Immature natural killer cell (primary cell): Measurements from ENCODE around the gene SAMD14. TPM values are rescaled to one million over a fixed set of nuclear protein-coding genes. Genes with fewer than 3 reads are reported as not detected.

Experiments used
- DNase-seq, 3 donors: peaks; one replicate each; pipeline ENCODE4 v3.0.0; 2022; ENCODE audit warnings: mixed read lengths in 1 of 3
- H3K27ac Mint-ChIP-seq, 6 donors: one replicate each; pipeline ENCODE4 v1.8.0; 2020; ENCODE audit warnings: mixed read lengths in 6 of 6, mild to moderate bottlenecking in 5 of 6, inconsistent platforms in 4 of 6, moderate library complexity in 3 of 6
- H3K27me3 Mint-ChIP-seq, 3 donors: one replicate each; pipeline ENCODE4 v1.8.0; 2020 to 2021; ENCODE audit warnings: low read depth in 3 of 3, mild to moderate bottlenecking in 3 of 3, mixed read lengths in 3 of 3, moderate library complexity in 3 of 3, inconsistent platforms in 1 of 3
- H3K36me3 Mint-ChIP-seq, 3 donors: one replicate each; pipeline ENCODE4 v1.8.0; 2020; ENCODE audit warnings: mixed read lengths in 3 of 3, inconsistent platforms in 2 of 3, mild to moderate bottlenecking in 2 of 3
- H3K4me1 Mint-ChIP-seq, 2 donors: one replicate each; pipeline ENCODE4 v1.8.0; 2020; ENCODE audit warnings: inconsistent platforms in 2 of 2, mild to moderate bottlenecking in 2 of 2, mixed read lengths in 2 of 2, moderate library complexity in 1 of 2
- H3K4me3 Mint-ChIP-seq, 5 donors: one replicate each; pipeline ENCODE4 v1.8.0; 2020; ENCODE audit warnings: mild to moderate bottlenecking in 5 of 5, mixed read lengths in 5 of 5, inconsistent platforms in 3 of 5, moderate library complexity in 3 of 5
- H3K9me3 Mint-ChIP-seq, 6 donors: one replicate each; pipeline ENCODE4 v1.8.0; 2020; ENCODE audit warnings: mild to moderate bottlenecking in 6 of 6, mixed read lengths in 6 of 6, inconsistent platforms in 4 of 6, moderate library complexity in 3 of 6
- polyA plus RNA-seq, 3 donors: library from polyadenylated mRNA; unstranded; fragments of 300-500 nt; fragmentation: Illumina TruSeq; gene quantifications; one replicate each; pipeline ENCODE4 v1.2.3, GENCODE V29; 2021

SAMD14 gene
- polyA plus RNA-seq, 3 donors from 2014 or later, result 1.2 TPM; not detected in 2

- no peak overlapping the region for H3K27ac Mint-ChIP-seq
- no peak overlapping the region for H3K4me3 Mint-ChIP-seq
- peaks cover 5 to 13% of the 10 kb centered on the region in 2 donors for H3K4me1 Mint-ChIP-seq
- H3K36me3 Mint-ChIP-seq, result no peaks in the 10 kb centered on the region
- no peak for DNase-seq
- peaks cover 0 to 2% (median 0%) of the 10 kb centered on the region in 6 donors for H3K9me3 Mint-ChIP-seq
- H3K27me3 Mint-ChIP-seq, result peaks cover 15 to 23% (median 18%) of the 10 kb centered on the region in 3 donors
Measured at GRCh38 chr17:50114401-50114800, 15.6 kb downstream of the SAMD14 start.

GRCh38 chr17:50113624-50114320, 16.2 kb downstream of the SAMD14 start:
- Mint-ChIP-seq H3K36me3 (no peaks in the 10 kb centered on the region), H3K27ac (no peak overlapping the region), H3K27me3 (peaks cover 15 to 20% (median 18%) of the 10 kb centered on the region in 3 donors), H3K4me1 (peaks cover 5 to 13% of the 10 kb centered on the region in 2 donors), H3K9me3 (peaks cover 0 to 2% (median 0%) of the 10 kb centered on the region in 6 donors), H3K4me3 (no peak overlapping the region)
- DNase-seq, result no peak

- no peaks in the 10 kb centered on the region for H3K36me3 Mint-ChIP-seq
- peaks cover 0 to 2% (median 0%) of the 10 kb centered on the region in 6 donors for H3K9me3 Mint-ChIP-seq
- peaks cover 11 to 20% (median 12%) of the 10 kb centered on the region in 3 donors for H3K27me3 Mint-ChIP-seq
- H3K4me1 Mint-ChIP-seq, result peaks cover 5 to 13% of the 10 kb centered on the region in 2 donors
- no peak for DNase-seq
- no peak overlapping the region for H3K4me3 Mint-ChIP-seq
- no peak overlapping the region for H3K27ac Mint-ChIP-seq
Measured at GRCh38 chr17:50112694-50113093, 17.3 kb downstream of the SAMD14 start.

GRCh38 chr17:50111673-50112655, 18.0 kb downstream of the SAMD14 start:
- no peak overlapping the region for H3K27ac Mint-ChIP-seq
- DNase-seq, result no peak
- H3K27me3 Mint-ChIP-seq, result peaks cover 11 to 18% (median 11%) of the 10 kb centered on the region in 3 donors
- no peak overlapping the region for H3K4me3 Mint-ChIP-seq
- peaks cover 0 to 2% (median 0%) of the 10 kb centered on the region in 6 donors for H3K9me3 Mint-ChIP-seq
- H3K4me1 Mint-ChIP-seq, result peaks cover 5 to 11% of the 10 kb centered on the region in 2 donors
- H3K36me3 Mint-ChIP-seq, result peaks cover 0 to 4% (median 0%) of the 10 kb centered on the region in 3 donors

GRCh38 chr17:50110591-50111349, 19.2 kb downstream of the SAMD14 start:
- no peak overlapping the region for H3K4me3 Mint-ChIP-seq
- peaks cover 0 to 7% (median 4%) of the 10 kb centered on the region in 3 donors for H3K36me3 Mint-ChIP-seq
- peaks cover 4 to 8% (median 6%) of the 10 kb centered on the region in 3 donors for H3K27me3 Mint-ChIP-seq
- DNase-seq, result no peak
- peaks cover 0 to 2% (median 0%) of the 10 kb centered on the region in 6 donors for H3K9me3 Mint-ChIP-seq
- peaks cover 2 to 6% of the 10 kb centered on the region in 2 donors for H3K4me1 Mint-ChIP-seq
- no peak overlapping the region for H3K27ac Mint-ChIP-seq

- H3K9me3 Mint-ChIP-seq, result no peaks in the 10 kb centered on the region
- H3K4me3 Mint-ChIP-seq, result no peak overlapping the region
- DNase-seq, result no peak
- H3K27me3 Mint-ChIP-seq, result peaks cover 0 to under 1% (median under 1%) of the 10 kb centered on the region in 3 donors
- H3K36me3 Mint-ChIP-seq, result peaks cover 0 to 13% (median 12%) of the 10 kb centered on the region in 3 donors
- H3K4me1 Mint-ChIP-seq, result peaks cover 0 to 1% of the 10 kb centered on the region in 2 donors
- no peak overlapping the region for H3K27ac Mint-ChIP-seq
Measured at GRCh38 chr17:50109785-50110184, 20.2 kb downstream of the SAMD14 start.

GRCh38 chr17:50109207-50109606, 20.8 kb downstream of the SAMD14 start:
- DNase-seq, result no peak
- Mint-ChIP-seq H3K27me3 (no peaks in the 10 kb centered on the region), H3K4me3 (no peak overlapping the region), H3K27ac (no peak overlapping the region), H3K36me3 (peaks cover 0 to 13% (median 12%) of the 10 kb centered on the region in 3 donors), H3K9me3 (no peaks in the 10 kb centered on the region), H3K4me1 (no peaks in the 10 kb centered on the region)

GRCh38 chr17:50108556-50108955, 21.4 kb downstream of the SAMD14 start:
- H3K27ac Mint-ChIP-seq, result no peak overlapping the region

GRCh38 chr17:50107790-50108414, 22.1 kb downstream of the SAMD14 start:
- H3K27ac Mint-ChIP-seq, result no peak overlapping the region

More at GRCh38 chr17:50108556-50108955, 21.4 kb downstream of the SAMD14 start:
- Mint-ChIP-seq H3K9me3 (no peaks in the 10 kb centered on the region), H3K36me3 (peaks cover 0 to 13% (median 12%) of the 10 kb centered on the region in 3 donors), H3K27me3 (no peaks in the 10 kb centered on the region), H3K4me1 (no peaks in the 10 kb centered on the region), H3K4me3 (no peak overlapping the region)
- no peak for DNase-seq

GRCh38 chr17:50106393-50107131, 23.4 kb downstream of the SAMD14 start:
- H3K4me3 Mint-ChIP-seq, result no peak overlapping the region
- peaks cover 0 to 5% of the 10 kb centered on the region in 2 donors for H3K4me1 Mint-ChIP-seq
- no peaks in the 10 kb centered on the region for H3K27me3 Mint-ChIP-seq
- DNase-seq, result no peak
- peaks cover 0 to 13% (median 12%) of the 10 kb centered on the region in 3 donors for H3K36me3 Mint-ChIP-seq
- no peak overlapping the region for H3K27ac Mint-ChIP-seq
- H3K9me3 Mint-ChIP-seq, result no peaks in the 10 kb centered on the region

More at GRCh38 chr17:50107790-50108414, 22.1 kb downstream of the SAMD14 start:
- no peak overlapping the region for H3K4me3 Mint-ChIP-seq
- no peaks in the 10 kb centered on the region for H3K27me3 Mint-ChIP-seq
- peaks cover 0 to 13% (median 12%) of the 10 kb centered on the region in 3 donors for H3K36me3 Mint-ChIP-seq
- H3K4me1 Mint-ChIP-seq, result peaks cover 0 to 3% of the 10 kb centered on the region in 2 donors
- DNase-seq, result no peak
- no peaks in the 10 kb centered on the region for H3K9me3 Mint-ChIP-seq

GRCh38 chr17:50105811-50106210, 24.1 kb downstream of the SAMD14 start:
- no peaks in the 10 kb centered on the region for H3K9me3 Mint-ChIP-seq
- no peak overlapping the region for H3K4me3 Mint-ChIP-seq
- no peak overlapping the region for H3K27ac Mint-ChIP-seq
- DNase-seq, result no peak
- peaks cover 0 to 13% (median 12%) of the 10 kb centered on the region in 3 donors for H3K36me3 Mint-ChIP-seq
- peaks cover 1 to 5% of the 10 kb centered on the region in 2 donors for H3K4me1 Mint-ChIP-seq
- peaks cover 0 to under 1% (median 0%) of the 10 kb centered on the region in 3 donors for H3K27me3 Mint-ChIP-seq

- Mint-ChIP-seq H3K27ac (no peak overlapping the region), H3K4me3 (no peak overlapping the region), H3K36me3 (peaks cover 4 to 13% (median 12%) of the 10 kb centered on the region in 3 donors), H3K27me3 (peaks cover 0 to 3% (median 0%) of the 10 kb centered on the region in 3 donors), H3K4me1 (peaks cover 16% of the 10 kb centered on the region in 2 donors), H3K9me3 (no peaks in the 10 kb centered on the region)
- DNase-seq, result no peak
Measured at GRCh38 chr17:50103941-50104340, 26.0 kb downstream of the SAMD14 start.
